Inflammatory macrophage treated with lipopolysaccharide for 1 hour (primary cell): Measurements from ENCODE around the gene TTC7B.

Source experiments
- DNase-seq, 2 donors: peaks; one replicate each; pipeline ENCODE4 v3.0.0-alpha.2; 2020 to 2022

The TTC7B gene

DNA sequence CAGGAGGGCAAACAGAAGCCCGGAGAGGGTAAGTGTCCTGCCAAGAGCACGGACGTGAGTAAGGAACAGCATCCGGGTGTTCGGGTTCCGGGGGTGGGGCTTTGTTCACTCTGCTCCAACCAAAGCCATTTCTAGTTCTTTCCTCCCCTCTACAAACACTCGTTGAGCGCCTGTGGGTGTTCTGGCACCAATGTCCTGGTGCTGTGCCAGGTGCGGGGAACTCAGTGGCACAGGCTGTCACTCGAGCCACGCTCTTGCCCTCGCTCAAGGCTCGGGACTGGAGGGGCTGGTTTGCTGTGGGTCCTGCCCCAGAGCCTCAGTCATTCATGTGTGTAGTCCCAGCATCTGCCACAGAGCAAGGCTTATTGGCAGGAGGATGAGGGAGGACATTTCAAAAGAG is 261.9 kb downstream of the TTC7B start:
- DNase-seq: no peak

DNA sequence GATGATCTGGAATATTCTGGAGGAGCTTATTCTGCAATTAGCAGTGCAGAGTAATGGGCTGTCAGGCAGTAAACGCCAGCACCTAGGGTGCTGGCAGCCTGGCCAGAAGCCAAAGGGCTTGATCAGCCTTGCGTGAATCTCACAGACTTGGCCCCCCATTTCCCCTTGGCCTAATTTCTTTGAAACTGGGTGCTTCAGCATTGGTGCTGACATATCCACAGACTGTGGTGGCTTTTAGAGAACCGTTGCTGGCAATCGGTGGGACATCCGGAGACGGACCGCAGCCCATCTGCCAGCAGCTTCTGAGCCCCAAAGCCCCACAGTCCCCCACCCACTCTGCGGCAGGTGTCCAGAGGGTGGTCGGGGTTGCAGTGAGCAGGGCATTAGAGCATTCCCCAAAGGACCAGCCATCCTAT is 262.3 kb downstream of the TTC7B start:
- DNase-seq: no peak

DNA sequence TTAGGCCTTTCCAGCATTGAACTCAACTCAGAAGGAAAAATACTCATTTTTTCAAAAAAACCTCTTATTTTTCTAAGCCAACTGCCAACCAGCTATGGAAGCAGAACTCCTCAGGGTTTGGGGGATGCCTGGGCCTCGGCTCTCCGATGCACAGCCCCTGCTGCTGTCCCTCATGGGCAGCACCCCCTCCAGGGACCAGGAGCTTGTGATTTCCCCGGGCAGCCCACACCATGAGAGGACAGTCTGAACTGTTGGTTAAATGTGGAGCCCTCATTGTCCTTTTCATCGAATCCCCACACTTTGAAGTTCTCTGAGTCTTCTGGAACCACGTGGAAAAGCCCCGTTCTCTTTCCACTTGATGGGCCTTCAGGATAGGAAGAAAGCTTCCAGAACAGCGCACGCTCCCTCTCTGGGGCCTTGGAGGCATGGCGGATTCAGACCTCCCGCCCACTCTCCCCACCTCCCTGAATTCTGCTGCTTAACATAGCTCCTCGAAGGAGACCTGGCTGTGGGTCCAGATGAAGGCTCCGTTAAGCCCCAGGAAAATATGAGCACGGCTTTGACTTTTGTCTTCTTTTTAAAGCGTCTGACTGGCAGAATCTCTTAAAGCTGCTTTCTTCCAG is 262.8 kb downstream of the TTC7B start:
- DNase-seq: no peak

DNA sequence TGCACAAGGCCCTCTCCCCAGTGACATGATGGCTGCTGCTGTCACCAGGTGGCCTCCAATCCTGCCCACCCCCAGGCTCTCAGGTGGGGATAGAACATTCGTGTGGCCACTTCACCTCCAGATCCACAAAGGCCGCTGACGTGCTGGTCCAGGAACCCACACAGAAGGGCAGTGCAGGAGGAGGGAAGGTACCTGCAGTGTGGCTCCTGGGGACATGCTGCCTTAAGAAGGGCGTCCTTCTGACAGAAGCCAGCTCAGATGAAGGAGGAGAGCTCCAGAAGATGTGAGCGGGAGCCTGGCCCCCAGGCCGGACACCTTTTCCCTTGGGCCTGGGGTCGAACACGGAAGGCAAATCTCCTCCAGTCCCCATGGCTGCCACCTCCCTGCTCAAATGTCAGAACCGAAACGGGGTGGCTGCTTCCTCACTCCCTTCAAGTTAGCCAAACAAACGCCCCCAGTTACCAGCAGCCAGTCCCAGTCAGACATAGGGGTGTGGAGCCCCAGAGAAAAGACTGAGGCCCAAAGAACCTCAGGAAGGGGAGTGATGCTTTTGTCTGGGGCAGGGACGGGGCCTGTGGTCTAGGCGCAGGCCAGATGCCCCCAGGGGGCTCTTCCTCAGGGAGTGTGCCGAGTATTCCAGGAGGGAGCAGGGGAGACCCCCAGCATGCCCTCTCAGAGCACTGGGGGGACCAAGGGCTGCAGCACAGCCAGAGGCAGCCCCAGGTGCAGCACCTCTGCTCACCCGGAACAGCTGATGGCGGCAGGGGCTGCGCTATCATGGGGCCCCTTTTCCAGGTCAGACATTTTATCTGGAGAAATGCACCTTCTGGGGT is 263.5 kb downstream of the TTC7B start:
- no peak for DNase-seq

DNA sequence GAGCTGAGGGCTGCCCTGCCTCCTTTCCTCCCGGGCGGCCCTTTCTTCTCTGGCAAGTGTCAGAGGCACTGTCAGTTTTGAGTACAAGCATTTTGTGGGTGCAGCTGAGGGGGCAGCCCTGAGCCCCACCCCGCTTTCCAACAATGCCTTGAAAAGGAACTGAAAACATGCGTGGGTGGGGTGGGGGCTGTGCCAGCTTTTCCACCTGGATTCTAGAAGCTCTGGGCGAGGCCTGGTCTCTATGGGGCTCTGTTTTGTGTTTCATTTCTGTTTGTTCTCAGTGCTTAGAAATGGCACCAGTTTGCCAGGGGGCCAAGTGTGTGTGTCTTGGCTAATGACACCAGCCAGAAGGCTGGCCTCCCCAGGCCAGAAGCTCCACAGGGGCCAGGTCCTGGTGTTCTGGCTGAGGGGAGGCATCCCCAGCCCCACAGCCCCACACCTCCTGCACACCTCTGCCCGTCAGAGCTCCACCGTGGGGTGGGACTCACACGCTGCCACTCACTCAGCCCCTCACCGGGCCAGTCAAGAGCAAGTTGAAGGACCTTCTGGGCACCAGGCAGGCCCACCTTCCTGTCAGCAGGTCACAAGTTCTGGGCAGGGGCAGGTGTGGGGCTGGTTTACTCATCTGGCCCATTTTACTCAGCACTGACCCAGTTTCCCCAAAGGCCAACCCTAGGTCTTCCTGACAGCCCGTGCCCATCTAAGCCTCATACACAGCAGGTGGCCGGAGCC is 264.3 kb downstream of the TTC7B start:
- DNase-seq: no peak

DNA sequence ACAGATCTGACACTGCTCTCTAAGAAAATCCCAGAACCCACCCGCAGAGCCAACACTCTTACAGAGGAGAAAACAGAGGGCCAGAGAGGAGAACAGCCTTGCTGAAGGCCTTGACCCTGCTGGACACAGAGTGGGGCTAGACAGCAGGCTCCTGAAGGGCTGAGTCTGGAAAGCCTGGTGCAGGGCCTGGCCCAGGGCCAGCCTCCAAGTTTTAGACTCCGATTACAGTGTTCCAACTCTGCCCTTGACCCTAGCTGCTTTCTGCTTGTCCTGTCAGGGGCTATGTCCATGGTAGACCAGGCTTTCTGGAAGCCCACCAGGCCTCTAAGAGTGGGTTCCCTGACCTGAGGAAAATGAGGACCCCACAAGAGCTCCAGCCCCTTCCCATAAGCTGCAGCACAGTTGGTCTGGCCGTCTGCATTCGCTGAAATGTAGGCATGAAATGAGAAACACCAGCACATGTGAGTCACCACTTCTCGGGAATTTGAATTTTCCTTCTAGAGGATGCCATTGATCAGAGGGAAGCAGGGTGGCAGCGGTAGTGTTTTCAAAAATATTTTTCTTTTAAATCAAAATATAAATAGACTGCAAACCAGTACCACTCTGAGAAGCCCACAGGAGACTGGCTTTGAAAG is 265.0 kb downstream of the TTC7B start:
- no peak for DNase-seq

DNA sequence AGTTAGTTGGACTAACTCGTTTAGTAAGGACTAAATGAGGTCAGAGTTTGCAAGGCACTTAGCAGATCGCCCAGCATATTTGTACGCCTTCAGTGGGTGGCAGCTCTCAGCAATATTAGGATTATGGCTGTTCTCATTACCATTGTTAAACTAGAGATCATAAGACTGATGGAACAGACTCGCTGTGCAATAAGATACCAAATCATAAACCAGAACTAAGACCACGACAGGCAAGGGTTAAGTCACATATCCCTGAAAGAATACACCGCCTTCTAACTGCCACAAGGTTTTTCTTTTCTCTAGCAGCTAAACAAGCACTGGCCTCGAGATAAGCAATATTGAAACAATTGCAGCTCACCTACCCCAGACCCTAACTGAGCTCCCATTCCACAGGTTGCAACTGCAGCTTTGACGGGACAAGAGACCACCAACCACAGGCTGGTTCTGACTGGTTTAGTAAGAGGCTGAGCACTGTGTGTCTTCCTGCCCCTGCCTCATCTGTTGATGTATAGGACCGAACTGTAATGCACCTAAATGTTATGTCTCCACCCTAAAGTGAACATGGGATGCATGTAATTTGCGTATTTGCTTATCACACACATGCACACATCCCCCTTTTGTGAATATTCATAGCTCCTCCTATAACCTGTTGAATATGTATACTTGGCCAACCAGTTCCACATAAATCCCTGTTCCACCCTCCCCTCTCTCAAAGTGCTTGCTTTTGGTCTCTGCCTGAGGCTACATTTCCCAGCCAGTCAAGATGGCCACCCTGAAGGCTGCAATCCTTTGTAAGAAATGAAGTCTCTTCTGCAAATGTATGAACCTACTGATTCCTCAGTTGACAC is 266.2 kb downstream of the TTC7B start:
- DNase-seq: no peak

DNA sequence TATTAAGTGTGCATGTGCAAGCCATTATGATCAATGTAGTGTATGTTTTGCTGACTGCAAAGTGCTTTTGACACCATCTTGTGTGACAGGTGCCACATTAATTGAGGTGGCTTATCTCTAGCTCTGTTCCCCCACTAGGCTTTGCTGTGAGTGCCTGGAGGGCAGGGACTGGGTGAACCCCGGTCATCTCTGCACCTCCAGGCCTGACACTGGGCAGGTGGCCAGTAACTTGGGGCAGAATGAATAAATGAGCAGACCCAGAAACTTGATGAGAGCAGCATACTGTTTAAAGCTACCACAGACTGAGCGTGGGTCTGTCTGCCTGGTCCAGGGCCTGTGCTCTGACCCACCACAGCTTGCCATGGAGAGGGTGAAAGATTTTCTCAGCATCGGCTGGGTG is 267.8 kb downstream of the TTC7B start:
- DNase-seq: no peak

DNA sequence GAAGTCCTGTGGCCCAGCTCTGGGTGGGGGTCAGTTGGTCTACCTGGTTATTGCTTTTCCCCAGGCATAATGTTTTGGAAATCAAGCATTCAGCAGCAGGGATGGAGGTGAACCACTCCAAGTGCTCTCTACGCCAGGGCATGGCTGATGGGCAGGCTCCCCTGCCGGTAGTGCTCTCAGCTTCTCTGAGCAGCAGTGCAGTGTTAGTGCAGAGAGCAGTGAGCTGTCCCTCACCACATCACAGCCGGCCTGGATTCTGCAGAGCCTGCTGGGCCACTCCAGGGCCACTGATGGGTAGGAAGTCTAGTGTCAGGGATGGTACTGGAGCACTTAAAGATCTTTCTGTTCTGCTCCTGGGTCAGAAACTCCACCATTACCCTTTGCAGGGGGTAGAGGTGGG is 268.3 kb downstream of the TTC7B start:
- no peak for DNase-seq

DNA sequence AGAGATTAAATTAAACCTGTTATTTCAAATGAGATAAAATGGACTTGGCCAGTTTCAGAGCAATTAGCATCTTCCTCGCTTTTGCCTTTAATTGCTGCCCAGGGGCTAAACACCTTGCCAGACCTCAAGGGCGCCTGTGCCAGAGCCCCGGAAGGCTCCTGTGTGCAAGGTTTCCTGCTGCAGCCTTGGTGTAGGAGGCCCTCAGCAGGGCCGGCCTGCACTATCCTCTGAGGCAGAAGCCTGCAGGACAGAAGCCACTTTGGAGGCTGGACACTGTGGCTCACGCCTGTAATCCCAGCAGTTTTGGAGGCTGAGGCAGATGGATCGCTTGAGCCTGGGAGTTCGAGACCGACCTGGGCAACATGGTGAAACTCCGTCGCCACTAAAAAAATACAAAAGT is 269.0 kb downstream of the TTC7B start:
- no peak for DNase-seq

DNA sequence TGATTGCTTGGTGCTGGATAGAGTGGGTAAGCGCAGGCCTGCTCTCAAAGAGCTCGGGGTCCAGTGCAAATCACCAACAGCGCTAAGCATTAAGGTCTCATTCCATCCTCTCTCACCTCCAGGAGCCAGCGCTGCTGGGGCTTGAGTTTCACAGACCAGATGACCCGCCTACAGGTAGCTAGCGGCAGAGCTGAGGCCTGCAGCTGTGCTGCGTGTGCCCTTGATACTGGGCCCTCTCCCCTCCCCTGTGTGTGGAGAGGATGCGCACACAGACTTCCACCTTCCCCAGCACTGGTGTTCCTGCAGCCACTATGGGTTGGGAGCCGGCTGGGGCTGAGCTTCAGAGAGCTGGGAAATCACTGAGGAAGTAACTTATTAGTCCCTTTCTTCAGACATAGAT is 269.5 kb downstream of the TTC7B start:
- no peak for DNase-seq

DNA sequence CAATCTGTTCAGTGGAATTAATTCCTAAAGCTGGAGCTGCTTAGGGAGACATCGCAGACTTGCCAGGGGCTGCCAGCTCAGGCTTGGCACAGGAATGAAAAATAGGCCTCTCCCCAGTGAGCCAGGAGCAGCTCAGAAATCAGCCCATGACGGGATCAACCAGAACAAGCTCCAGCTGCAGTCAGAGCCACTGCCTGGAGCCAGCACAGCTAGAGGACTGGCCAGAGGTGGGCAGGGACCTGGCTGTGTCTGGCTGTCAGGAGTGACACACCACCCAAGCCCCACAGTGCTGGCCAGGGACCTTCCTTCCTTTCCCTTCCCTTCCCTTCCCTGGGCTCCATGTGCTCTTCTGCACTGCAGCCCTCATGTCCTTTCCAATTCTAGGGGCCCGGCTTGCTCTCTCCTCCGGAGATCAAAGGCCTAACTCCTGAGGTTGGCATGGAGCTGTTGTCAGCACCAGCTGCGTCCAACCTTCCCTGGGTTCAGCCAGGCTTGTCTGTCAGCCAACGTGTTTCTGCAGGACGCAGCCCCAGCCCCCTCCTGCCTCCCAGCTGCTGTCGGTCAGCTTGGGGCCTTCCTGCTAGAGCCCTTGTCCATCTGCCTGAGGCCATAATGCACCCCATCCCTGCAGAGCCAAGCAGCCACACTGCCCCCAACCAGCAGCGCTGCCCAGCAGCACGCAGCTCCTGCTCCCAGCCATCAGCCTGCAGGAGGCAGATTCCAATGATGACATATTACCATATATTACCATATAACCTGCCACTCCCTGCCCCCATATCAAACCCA is 270.1 kb downstream of the TTC7B start:
- DNase-seq: no peak

DNA sequence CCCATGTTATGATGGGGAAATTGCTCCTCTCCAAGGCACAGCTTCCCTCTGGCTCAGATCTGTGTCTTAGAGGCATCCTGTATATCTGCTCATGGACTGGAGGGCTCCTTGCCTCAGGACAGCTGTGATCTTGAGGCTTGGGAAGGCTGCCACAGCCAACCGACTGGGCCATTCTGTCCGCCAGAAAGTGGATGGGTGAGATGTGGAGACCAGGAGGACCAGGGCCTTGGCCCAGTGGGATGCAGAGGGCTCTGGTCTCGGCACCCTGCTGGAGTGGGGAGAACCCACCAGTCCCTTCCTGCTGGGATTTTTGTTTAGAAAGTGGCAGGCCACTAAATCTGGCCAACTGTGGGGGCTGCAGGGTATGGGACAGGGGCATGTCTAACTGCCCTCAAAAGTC is 270.8 kb downstream of the TTC7B start:
- DNase-seq: no peak

DNA sequence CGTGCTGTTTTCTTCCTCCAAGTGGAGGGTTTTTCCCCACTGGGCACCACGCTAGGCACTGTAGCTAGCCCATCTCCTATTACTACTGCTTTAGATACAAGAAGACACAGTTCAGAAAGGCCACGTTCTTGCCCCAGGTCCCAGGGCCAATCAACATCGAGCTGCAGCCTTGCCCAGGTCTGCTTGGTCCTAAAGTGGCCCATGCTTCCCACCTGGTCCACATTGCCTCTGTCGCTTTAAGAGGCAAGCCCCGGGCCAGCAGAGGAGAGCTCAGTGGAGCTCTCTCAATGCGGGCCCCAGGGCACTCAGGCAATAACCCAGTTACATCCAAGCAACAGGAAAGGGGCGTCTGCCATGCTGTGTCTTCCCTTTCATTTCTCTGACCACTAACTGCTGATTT is 271.3 kb downstream of the TTC7B start:
- no peak for DNase-seq

DNA sequence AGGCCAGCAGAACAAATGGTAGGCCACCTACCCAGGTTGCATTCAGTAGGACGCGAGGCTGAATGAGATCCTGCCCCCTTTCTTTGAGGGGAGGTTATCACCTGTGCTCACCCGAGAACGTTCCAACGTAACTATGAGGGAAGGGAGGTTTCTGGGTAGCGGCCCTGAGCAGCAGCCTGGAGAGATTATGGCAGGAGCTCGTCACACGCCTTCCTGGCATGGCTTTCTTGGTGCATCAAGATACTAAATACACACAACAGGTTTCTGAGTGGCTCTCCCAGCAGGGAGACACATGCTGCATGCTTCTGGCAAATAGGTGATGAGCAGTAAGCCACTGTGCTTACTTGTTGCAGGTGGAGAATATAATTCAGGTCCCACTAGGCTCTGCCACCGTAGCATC is 271.7 kb downstream of the TTC7B start:
- DNase-seq: no peak

DNA sequence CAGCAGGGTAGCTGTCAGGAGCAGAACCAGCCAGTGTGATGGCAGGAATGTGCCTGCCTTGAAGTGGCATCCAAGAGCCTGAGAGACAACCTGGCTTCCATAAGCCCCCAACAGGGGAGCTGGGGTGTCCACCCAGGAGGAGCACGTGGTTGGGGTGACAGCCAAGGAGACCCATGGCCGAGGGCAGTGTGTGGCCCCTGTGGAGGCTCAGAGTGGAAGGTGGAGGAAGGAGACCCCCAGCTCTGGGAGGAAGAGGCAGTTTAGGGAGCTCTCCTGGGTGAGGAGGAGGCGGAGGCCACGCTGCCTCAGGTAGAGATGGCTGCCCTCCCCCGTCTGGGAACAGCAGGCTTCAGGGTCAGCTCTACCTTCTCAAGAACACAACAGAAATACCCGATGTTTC is 272.4 kb downstream of the TTC7B start:
- DNase-seq: no peak

DNA sequence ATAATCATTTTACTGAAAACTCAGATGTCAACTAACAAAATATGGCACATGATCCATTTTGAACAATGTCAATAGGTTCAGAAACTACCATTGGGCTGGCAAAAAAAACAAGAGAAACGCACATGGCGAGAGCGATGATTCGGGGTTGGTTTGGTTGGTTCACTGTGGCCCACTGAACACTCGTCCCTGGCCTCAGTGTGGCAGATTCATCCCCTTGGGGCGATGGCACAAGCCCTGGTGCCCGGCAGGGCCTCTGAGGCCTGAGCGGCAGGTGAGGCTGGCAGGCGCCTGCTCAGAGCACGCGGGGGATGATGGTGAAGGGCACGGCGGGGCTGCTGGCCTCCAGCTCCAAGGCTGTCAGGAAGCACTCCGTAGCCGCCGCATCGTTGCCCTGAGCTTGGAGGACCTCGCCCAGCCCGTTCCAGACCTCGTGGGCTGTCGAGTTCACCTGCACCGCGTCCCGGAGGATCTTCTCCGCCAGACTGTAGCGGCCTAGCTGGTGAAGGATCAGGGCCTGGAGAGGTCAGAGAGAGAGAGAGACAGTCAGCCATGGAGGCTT is 275.1 kb downstream of the TTC7B start:
- no peak for DNase-seq

DNA sequence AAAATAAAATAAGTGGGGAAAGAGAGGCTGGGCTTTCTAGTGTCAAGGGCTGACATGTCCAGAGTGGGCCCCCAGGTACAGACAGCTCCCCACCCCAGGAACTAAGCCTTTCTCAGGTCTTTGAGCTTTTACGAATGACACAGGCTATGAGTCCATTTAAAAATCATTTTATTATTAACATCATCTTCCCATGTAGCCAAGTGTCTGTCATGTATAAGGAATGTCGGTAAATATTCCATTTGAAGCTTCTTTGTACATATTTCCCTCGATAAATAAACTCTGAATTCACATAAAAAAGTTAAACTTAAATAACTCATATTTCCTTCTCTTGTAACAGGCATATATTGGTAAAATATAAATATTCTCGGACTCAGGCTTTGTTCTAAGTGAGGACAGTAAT is 275.8 kb downstream of the TTC7B start:
- no peak for DNase-seq

DNA sequence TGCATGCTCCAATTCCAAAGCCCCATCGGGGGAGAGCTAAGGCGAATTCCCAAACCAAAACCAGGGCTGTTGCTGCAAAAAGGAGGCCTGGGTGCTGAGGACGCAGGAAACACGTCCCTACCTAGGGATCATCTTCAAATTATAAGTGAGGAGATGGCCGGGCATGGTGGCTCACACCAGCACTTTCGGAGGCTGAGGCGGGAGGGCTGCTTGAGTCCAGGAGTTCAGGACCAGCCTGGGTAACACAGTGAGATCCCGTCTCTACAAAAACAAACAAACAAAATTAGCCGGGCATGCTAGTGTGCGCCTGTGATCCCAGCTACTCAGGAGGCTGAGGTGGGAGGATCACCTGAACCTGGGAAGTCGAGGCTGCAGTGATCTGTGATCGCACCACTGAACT is 276.2 kb downstream of the TTC7B start:
- no peak for DNase-seq

DNA sequence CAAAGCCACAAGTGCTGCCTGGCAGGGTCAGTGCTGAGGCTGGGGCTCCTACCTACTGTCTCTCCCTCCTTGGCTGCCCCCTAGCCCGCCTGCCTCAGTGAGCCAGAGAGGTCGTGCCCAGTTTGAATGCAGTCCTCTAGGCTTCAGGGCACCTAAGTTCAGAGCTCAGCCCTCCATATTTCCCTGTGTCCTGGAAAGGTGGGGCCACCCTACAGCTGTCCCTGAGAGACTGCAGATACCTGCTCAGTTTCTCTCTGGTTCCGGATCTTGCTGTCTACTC is 276.8 kb downstream of the TTC7B start:
- no peak for DNase-seq

DNA sequence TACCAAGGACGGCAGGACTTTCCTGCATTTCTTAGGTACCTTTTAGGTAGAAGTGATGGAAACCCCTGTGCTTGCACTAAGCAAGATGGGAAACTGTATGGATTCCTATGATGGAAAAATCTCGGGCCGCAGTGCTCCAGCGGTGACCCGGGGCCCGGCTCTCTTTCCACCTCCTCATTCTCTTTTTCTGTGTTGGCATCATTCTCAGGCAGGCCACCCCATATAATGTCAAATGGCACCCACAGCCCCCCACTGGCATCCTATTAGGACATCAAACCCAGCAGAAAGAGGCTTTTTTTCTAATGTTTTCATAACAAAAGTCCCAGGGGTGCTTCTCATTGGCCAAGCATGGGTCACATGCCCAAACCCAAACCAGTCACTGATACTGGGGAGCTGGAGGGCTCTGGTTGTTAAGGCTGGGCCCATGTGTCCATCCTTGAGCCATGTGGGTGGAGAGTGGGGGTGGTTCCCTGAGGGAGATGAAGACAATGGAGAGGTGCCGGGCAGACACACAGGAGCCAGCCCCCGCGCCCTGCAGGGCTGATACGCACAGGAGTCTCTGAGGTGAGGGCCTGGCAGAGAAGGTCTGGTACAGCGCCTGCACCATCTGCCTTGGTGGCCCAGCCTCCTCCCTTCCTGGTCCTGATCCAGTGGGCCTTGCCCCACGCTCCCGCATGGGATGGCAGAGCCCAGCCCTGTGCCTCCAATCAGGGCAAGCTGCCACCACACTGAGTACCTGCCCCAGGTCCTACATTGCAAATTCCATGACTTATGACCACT is 277.3 kb downstream of the TTC7B start:
- no peak for DNase-seq
